HG03469 (cell line): ENCODE data around the gene B4GALT2.

Source experiments
- ATAC-seq: cut with Tn5 transposase; IDR thresholded peaks from one replicate; pipeline ENCODE4 v1.9.1; 2021; ENCODE audit warnings: mild to moderate bottlenecking, moderate library complexity, moderate number of reproducible peaks; ENCODE audit not compliant: unreplicated experiment

B4GALT2 gene

DNA sequence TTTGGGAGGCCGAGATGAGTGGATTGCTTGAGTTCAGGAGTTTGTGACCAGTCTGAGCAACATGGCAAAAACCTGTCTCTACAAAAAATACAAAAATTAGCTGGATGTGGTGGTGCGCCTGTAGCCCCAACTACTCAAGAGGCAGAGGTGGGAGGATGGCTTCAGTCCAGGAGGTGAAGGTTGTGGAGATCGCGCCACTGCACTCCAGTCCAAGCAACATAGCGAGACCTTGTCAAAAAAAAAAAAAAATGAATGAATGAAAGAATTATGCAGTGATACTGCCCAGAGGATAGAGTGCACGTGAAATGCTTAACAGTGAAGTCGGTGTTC, 9.6 kb upstream of the B4GALT2 start:
- ATAC-seq: no peak

DNA sequence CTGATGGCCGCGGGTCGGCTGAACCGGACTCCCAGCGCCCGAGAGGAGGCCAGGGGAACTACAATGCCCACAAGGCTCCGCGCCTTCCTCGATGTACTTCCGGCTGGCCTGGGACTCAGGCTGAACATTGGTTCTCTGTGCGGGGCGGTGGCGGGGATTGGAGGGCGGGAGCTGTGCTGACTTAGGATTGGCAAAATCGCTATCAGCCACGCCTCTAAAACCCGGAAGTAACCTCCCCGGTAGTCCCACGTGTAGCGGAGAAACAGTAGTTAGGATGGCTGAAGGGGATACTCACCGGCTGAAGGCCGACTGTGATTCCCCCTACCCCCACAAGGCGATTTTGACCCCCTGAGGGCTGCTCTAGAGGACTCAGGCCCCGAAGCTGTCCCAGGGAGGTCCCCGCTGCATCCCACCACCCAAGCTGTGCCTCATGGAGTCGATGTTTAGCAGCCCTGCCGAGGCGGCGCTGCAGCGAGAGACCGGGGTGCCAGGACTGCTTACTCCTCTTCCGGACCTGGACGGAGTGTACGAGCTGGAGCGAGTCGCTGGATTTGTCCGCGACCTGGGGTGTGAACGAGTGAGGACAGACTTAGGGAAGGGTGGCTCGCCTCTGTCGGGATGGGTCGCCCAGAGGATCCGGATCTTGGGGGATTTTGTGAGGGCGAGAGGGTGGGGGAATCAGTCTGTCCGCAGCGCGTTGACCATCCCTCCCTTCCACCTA, 9.1 kb upstream of the B4GALT2 start, which contains the start of gene DPH2:
Gene DPH2 (plus strand): TSS at position 265 of the 721 bp plus-strand sequence. CDS start 166 bp downstream, at position 431.
- peak; percentile 53 for ATAC-seq

DNA sequence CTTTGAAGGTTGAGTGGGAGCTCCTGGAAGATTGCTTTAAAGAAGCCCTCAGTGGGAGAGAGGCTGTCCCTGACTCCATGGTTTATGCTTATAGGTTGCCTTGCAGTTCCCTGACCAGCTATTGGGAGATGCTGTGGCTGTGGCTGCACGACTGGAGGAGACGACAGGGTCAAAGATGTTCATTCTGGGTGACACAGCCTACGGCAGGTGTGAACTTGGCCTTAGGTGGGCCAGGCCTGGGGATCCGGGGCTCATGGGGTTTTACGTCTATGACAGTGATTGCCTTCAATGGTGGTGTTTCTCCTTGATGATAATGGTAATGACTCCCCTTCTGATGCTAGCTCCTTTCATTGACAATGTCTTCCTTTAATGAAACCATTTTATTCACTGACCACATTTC, 8.5 kb upstream of the B4GALT2 start:
- ATAC-seq: no peak

DNA sequence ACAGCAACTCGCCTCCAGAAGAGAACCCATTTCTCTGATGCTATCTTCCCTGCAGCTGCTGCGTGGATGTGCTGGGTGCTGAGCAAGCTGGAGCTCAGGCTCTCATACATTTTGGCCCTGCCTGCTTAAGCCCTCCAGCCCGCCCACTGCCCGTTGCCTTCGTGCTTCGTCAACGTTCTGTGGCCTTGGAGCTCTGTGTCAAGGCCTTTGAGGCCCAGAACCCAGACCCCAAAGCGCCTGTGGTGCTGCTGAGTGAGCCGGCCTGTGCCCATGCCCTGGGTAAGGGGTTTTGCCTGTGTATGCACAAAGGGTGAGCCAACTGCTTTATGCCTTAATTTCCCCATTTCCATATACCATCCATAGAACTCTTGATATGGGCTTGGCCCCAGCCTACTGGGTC, 8.1 kb upstream of the B4GALT2 start:
- ATAC-seq: no peak

DNA sequence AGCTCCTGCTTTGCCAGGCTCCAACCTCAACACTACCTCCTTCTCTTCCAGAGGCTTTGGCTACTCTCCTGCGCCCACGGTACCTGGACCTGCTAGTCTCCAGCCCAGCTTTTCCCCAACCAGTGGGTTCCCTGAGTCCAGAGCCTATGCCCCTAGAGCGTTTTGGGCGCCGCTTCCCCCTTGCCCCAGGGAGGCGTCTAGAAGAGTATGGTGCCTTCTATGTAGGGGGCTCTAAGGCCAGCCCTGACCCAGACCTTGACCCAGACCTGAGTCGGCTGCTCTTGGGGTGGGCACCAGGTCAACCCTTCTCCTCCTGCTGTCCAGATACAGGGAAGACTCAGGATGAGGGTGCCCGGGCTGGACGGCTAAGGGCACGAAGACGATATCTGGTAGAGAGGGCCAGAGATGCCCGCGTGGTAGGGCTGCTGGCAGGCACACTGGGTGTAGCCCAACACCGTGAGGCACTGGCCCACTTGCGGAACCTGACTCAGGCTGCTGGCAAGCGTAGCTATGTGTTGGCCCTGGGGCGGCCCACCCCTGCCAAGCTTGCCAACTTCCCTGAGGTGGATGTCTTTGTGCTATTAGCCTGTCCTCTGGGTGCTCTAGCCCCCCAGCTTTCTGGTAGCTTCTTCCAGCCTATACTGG, 7.6 kb upstream of the B4GALT2 start:
- no peak for ATAC-seq

DNA sequence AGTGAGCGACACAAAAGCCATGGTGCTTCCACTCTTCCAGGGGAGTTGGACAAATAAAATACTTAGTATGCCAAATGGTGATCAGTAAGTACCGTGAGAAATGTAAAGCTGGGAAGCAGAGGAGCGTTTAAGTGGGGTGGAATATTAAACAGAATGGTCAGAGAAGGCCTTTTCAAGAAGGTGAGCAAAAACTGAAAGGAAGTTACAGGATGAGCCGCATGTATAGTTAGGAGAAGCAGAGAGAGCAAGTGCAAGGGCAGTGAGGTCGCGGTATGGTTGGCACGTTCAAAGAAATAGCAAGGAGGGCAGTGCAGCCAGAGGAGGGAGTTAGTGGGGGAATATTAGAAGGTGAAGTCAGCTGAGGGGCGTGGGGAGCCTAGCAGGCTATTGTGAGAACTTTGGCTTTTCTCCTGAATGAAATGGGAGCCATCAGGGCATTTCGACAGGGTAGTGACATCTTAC, 5.0 kb upstream of the B4GALT2 start:
- no peak for ATAC-seq

DNA sequence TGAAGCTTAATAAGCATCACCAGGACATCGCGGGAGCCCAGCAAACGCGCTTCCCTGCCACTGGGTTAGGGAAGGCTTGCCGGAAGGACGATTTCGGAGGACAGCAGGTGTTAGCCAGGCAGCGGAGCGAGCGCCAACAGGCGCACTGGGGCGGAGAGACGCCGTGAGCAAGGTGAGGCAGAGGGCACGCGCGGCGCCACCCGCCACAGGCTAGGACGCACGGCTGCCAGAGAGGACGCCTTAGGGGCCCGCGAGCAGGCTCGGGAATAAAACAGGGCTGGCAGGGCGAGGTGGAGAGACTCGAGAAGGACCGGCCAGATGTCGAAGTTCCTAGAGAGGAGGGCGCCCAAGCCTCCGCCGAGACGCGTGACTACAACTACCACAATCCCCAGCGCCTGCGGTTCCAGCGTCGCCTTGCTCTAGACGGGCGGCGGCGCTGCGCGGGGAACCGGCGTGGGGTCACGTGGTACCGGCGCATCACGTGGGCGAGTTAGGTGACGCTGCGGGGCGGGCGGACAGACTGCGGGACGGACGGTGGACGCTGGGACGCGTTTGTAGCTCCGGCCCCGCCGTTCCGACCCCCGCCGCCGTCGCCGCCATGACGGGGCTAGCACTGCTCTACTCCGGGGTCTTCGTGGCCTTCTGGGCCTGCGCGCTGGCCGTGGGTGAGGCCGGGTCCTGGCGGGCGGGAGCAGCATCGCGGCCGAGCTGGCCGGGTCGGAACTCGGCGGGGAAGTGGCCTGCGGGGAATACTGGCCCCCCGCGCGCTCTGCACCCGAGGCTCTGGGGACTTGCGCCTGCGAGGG, 4.4 kb upstream of the B4GALT2 start, which contains the start of gene ATP6V0B:
Gene ATP6V0B (plus strand): TSS at position 518 of the 806 bp plus-strand sequence. CDS start 81 bp downstream, at position 599.
- peak; percentile 35 for ATAC-seq

DNA sequence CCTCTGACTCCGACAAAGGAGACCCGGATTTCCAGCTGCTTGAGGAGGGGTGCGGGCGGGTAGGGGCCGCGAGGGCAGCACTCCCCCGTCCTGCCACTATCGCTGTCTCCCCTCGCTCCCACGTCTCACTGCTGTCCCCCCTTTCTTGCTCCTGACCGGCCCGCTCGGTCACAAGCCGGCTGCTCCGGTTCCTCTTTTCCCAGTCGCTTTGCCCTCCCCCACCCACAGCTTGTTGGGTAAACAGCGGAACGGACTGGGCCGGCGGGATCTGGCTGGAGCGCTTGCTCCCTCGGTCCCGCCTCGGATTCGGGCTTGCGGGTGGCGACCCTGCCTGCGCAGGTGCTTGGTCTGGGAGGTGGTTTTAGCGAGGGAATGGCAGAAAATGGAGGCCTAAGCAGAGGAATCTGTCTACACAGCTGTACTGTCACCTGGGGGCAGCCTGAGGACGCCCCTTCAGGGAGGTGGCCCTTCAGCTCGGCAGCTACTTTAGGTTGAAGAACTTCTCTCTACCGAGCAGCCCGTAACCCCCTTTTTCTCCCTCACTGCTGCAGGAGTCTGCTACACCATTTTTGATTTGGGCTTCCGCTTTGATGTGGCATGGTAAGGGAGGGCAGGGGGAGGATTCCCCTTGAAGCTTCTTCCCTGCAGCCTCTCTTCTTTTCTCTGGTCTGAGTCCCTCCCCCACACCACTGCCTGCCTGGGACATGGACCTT, 3.6 kb upstream of the B4GALT2 start:
- ATAC-seq: no peak

DNA sequence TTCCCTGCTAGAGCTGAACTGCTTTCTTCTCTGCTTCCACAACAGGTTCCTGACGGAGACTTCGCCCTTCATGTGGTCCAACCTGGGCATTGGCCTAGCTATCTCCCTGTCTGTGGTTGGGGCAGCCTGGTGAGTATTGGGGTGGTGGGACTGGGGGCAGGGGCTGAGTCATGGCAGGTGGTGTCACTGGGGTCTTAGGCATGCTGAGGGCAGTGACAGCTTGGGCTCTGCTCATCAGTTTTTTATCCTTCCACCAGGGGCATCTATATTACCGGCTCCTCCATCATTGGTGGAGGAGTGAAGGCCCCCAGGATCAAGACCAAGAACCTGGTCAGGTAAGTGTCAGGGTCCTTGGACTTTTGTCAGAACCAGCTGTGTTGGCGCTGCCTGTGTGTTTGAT, 3.0 kb upstream of the B4GALT2 start:
- ATAC-seq: no peak

DNA sequence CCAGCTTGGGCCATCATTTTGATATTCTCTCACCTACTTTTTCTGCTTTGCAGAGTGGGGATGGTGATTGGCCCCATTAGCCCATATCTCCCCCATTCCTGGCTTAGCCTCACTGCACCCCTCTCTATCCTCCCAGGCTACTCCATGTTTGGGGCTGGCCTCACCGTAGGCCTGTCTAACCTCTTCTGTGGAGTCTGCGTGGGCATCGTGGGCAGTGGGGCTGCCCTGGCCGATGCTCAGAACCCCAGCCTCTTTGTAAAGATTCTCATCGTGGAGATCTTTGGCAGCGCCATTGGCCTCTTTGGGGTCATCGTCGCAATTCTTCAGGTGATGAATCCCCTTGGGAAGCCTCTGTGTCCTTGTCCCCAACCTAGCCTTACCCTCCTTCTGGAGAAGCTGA, 2.1 kb upstream of the B4GALT2 start:
- ATAC-seq: no peak

DNA sequence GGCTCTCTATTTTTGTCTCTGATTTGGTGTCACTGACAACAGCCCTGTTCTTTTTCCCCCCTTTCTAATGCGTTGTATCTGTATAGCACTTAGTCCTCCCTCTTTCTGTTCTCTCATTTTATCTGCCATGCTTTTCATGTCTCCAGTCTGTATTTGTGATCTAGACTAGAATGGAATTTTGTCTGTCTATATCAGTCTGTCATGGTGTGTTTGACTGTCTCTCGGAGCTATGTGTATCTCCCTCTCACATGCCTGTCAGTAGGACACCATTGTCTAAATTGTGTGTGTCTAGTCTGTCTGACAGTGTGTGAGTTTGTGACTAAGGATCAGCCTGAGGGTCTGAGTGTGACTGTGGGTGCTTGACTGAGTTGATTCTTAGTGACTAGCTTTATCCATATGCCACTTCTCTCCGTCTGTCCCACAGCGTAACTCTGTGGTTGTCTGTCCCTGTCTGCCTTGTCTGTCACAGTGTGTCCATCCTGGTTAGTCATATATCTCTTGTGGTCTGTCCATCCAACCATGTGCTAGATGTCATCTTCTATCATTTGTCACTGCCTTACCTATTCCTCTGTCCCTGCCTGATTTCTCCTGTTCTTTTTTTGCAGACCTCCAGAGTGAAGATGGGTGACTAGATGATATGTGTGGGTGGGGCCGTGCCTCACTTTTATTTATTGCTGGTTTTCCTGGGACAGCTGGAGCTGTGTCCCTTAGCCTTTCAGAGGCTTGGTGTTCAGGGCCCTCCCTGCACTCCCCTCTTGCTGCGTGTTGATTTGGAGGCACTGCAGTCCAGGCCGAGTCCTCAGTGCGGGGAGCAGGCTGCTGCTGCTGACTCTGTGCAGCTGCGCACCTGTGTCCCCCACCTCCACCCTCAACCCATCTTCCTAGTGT, 1.4 kb upstream of the B4GALT2 start:
- ATAC-seq: no peak

DNA sequence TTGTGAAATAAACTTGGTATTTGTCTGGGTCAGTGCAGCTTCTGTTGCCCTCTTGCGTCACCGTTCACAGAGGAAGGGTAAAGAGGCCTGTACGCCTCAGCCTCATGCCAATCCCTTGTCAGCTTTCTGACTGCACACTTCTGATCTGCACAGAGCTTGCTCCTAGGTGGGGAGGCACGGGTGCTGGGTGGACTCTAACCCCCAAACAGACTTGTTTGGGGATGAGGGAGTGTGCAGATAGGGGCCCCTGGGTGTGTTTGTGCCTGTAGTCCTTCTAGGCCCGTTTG, 803 bp upstream of the B4GALT2 start:
- no peak for ATAC-seq

DNA sequence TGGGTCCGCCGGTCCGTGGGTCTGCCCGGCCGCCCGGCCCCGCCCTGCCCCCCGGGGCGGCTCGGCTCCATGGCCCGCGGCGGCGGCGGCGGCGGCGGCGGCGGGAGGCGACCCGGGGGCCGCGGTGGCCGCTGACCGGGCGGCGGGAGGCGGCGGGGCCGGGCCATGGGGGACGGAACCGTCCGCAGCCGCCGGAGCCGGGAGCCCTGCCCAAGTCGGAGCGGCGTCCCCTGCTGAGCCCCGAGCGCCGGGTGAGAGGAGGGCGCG, 184 bp downstream of the B4GALT2 start:
- no peak for ATAC-seq

DNA sequence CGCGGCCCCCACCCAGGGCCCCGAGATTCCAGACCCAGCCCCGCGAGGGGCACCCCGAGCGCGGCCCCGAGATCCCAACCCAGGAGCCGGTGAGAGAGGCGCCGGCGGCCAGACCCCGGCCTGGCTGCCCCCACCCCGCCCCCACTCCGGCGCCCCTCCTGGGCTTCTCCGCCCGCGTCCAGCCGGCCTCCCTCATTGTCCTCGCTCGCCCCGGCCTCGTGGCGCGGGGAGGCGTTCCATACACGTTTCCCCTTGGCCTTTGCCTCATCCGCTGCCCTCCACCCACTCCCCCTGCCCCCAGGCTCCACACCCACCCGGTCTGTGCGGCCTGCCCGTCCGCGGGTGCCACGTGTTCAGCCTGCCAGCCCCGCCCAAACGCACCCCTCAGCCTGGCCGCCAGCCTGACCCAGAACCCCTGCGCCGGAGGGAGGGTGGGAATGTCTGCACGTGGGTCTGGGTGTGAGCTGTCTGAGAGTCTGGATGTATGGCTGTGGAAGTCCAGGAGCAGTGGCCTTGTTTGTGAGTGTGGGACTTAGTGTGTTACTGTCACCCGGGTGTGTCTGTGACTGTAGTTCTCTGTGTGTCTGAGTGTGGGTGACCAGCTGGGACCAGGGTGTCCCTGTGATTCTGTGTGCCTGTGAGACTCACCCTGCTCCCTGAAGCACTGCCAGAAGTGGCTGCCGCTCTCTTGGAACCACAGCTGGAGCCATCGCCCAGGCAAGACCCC, 681 bp downstream of the B4GALT2 start:
- ATAC-seq: no peak

DNA sequence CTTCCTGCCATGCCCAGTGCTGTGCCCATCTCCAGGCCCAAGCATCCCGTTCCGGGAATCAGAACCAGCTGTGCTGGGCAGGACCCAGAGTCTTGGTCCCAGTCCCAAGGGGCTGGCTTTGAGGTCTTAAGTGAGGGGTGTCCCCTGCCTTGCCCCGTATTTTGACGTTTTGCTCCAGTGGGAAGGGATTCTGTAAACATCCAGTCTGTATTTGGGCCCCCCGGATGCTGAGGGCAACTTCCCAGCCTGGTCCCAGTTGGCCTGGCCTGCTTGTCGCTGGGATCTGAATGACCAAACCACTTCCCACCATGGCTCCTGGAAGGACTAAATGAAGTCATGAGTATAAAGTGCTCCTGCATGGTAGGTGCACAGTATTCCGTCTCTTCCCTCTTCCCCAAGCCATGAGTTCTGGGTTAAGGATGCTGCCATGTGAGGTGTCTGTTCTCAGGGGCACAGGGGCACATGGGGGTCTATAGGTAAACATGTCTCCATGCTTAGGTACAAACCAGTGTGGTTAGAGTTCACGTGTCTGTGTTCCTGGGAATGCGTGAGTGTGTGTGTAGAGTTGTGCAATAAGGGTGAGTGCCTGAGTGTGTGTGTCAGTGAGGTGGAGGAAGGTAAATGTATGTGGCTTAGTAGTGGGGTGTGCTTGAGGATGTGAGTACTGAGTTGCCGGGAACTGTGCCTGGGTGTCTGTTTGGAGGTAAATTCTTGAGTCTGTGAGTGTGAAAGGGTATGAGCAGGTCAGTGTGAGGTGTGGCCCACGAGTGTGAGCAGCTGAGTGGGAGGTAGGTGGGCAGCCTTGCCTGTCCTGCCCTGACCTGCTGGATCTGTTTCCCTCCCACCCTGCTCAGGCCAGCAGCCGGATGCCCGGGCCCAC, 1.5 kb downstream of the B4GALT2 start:
- ATAC-seq: no peak

DNA sequence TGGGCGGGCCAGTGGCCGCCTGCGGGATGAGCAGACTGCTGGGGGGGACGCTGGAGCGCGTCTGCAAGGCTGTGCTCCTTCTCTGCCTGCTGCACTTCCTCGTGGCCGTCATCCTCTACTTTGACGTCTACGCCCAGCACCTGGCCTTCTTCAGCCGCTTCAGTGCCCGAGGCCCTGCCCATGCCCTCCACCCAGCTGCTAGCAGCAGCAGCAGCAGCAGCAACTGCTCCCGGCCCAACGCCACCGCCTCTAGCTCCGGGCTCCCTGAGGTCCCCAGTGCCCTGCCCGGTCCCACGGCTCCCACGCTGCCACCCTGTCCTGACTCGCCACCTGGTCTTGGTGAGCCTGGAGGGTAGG, 2.1 kb downstream of the B4GALT2 start:
- no peak for ATAC-seq

DNA sequence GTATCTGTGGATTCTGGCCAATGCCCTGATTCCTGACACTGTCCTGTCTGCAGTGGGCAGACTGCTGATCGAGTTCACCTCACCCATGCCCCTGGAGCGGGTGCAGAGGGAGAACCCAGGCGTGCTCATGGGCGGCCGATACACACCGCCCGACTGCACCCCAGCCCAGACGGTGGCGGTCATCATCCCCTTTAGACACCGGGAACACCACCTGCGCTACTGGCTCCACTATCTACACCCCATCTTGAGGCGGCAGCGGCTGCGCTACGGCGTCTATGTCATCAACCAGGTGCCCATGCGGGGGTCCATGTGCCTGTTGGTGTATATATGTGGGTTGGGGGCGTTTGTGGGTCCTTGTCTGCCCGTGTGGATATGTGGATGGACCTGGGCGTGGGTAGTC, 2.6 kb downstream of the B4GALT2 start:
- no peak for ATAC-seq

DNA sequence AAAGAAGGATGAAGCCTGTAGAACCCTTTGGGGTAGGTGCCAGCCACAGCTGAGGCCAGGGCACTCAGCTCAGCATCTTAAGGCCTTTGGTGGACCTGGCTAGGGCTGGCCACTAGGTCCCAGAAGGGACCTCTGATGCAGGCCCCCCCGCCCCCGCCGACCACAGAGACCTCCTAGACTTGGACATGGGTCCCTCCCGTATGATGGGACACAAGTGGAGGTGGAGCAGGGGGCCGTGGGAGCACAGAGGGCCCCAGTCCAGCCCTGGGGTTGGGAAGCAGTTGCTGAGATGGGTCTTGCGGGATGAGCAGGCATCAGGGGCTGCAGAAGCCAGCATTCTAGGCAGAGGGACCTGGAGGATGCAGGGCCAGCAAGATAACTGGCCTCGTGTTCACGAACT, 3.2 kb downstream of the B4GALT2 start:
- no peak for ATAC-seq

DNA sequence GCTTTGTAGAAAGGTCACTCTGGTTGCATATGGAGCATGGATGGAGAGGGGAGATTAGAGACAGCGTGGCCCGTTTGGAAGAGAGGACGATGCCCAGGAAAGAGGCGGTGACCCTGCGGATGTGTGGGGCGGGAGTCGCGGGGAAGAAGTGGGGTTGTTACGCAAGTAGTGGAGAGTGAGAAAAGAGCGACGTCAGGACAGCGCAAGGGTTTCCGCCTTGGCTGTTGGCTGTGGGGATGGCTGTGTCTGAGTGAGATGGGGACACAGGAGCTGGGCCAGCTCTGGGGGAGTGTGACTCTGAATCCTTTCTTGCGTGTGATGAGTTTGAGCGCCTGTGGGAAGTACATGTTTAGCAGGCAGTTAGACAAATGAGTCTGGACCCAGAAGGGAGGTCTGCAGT, 3.8 kb downstream of the B4GALT2 start:
- no peak for ATAC-seq
